Upper lobe of left lung (tissue), 4 donors: ENCODE measurements around the gene LGALS7B.

Experiments
- POLR2A ChIP-seq, 4 donors: fragments of 450-650 bp; IDR thresholded peaks; one replicate each; pipeline ENCODE4 v1.5.1; 2016 to 2017; ENCODE audit warnings: antibody characterized with exemption in 4 of 4, mild to moderate bottlenecking in 2 of 4
- POLR2AphosphoS5 ChIP-seq, 2 donors: sonication (generic); formaldehyde crosslinking; IDR thresholded peaks; one replicate each; pipeline ENCODE4 v1.5.1; 2017; ENCODE audit warnings: antibody characterized with exemption in 2 of 2
- TF ChIP-seq, protein P1 (sequence below), 6 experiments: fragments of 450-650 bp in 4 of 6; fragments of 200-600 bp in 2 of 6; sonication (generic) in 2 of 6; IDR thresholded peaks; one replicate each; pipeline ENCODE4 v1.5.1; 2016 to 2019; ENCODE audit warnings: antibody characterized with exemption in 6 of 6

GRCh38 chr19:38816131-38816750 lies 27.2 kb downstream of the LGALS7B start:
- TF ChIP-seq, protein P1, sequence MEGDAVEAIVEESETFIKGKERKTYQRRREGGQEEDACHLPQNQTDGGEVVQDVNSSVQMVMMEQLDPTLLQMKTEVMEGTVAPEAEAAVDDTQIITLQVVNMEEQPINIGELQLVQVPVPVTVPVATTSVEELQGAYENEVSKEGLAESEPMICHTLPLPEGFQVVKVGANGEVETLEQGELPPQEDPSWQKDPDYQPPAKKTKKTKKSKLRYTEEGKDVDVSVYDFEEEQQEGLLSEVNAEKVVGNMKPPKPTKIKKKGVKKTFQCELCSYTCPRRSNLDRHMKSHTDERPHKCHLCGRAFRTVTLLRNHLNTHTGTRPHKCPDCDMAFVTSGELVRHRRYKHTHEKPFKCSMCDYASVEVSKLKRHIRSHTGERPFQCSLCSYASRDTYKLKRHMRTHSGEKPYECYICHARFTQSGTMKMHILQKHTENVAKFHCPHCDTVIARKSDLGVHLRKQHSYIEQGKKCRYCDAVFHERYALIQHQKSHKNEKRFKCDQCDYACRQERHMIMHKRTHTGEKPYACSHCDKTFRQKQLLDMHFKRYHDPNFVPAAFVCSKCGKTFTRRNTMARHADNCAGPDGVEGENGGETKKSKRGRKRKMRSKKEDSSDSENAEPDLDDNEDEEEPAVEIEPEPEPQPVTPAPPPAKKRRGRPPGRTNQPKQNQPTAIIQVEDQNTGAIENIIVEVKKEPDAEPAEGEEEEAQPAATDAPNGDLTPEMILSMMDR (IDR thresholded peaks at IDR 0.05), result no peak
- TF ChIP-seq POLR2A (IDR thresholded peaks at IDR 0.05), result no peak
- no peak for TF ChIP-seq POLR2AphosphoS5 (IDR thresholded peaks at IDR 0.05)
